ENCODE data around the gene HERPUD2. TPM values are rescaled to one million over a fixed set of nuclear protein-coding genes. Genes with fewer than 3 reads are reported as not detected.

Gene HERPUD2
- total and polyA plus RNA-seq, 2 donors (not counting 3 experiments of a cell fraction or from before 2014, with no cell fraction given): 33.9 to 42.0 TPM

DNA sequence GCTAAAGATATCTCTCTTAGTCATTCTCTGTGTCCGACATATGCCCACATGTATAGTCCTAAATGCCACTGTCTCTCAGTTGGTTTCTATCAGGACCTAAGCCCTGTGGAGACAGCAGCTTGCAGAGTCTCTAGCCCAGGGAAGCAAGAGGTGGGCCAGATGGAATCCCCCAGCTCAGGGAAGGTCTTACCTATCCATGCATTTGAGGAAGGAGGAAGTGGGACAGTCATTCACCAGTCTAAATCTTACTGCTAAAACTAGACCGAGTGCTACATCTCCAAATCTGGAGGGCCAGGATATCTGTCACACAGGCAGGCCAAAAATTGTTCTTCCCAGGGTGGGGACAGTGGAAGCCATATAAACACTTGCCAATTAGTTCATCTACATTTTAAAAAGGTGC, 26.4 kb upstream of the HERPUD2 start:
- Histone ChIP-seq H3K36me3 (ENCODE audit: control insufficient read depth in 2 of 2, extremely low read depth in 1 of 2, insufficient read depth in 2 of 2, low read length in 2 of 2) (no peaks in the 10 kb centered on the region), H3K4me2 (ENCODE audit: insufficient read depth, low read length) (no peak overlapping the region), H3K4me1 (ENCODE audit: control insufficient read depth, extremely low read depth, insufficient read depth, low read length) (no peaks in the 10 kb centered on the region), H3K79me2 (ENCODE audit: control insufficient read depth, insufficient read depth, low read length) (no peaks in the 10 kb centered on the region), H3K9me3 (replicated peaks; ENCODE audit: control insufficient read depth, insufficient read depth, low read length) (no peaks in the 10 kb centered on the region), H3K27ac (ENCODE audit: insufficient read depth, low read depth, low read length) (no peak overlapping the region), H3K9ac (replicated peaks; ENCODE audit: extremely low read depth, insufficient read depth, low read length) (no peak overlapping the region), H3K4me3 (replicated peaks in 1 of 3; ENCODE audit: insufficient read depth in 1 of 3, low read depth in 1 of 3, low read length in 3 of 3) (no peak overlapping the region), H2AFZ (ENCODE audit: low read depth, low read length) (no peak overlapping the region), H4K20me1 (replicated peaks; ENCODE audit: control insufficient read depth, extremely low read depth, insufficient read depth, low read length) (no peaks in the 10 kb centered on the region), H3K27me3 (ENCODE audit: control insufficient read depth in 2 of 2, insufficient read depth in 2 of 2, low read length in 2 of 2) (peaks cover 12 to 20% of the 10 kb centered on the region in 2 experiments), H3K9me1 (replicated peaks; ENCODE audit: control insufficient read depth, extremely low read depth, insufficient read depth, low read length) (no peaks in the 10 kb centered on the region)
- ChIA-PET CTCF (no interaction called here), POLR2A (no interaction called here)
- dilution Hi-C loops (cut with MboI; ENCODE audit: extremely low pct_ligation_motif_present, low sequenced_read_pairs) (no loop called here), intact Hi-C loops (cut with micrococcal nuclease) (no loop called here)
- no TSS peak for BruUV-seq (replicated peaks)
- TF ChIP-seq JUN (IDR thresholded peaks at IDR 0.05; ENCODE audit: borderline replicate concordance, insufficient read depth, insufficient read length, low read depth) (no peak), GATA2 (IDR thresholded peaks at IDR 0.05; ENCODE audit: insufficient read depth, insufficient read length, low read depth, low read length) (no peak), FOS (IDR thresholded peaks at IDR 0.05; ENCODE audit: borderline replicate concordance, insufficient read depth, low read length) (no peak), MYC (IDR thresholded peaks at IDR 0.05; ENCODE audit: low read depth, low read length) (no peak), CTCF (IDR thresholded peaks at IDR 0.05; ENCODE audit: extremely low read depth in 1 of 2, insufficient read depth in 1 of 2, low read depth in 1 of 2, low read length in 2 of 2) (no peak), POLR2A (IDR thresholded peaks at IDR 0.05; ENCODE audit: low read depth, low read length) (no peak), EZH2 (IDR thresholded peaks at IDR 0.05; ENCODE audit: borderline replicate concordance, low read depth, low read length, severe bottlenecking) (no peak), POLR2AphosphoS5 (IDR thresholded peaks at IDR 0.05; ENCODE audit: insufficient read depth, low read depth, low read length) (no peak)
- TF ChIP-seq, protein P1, sequence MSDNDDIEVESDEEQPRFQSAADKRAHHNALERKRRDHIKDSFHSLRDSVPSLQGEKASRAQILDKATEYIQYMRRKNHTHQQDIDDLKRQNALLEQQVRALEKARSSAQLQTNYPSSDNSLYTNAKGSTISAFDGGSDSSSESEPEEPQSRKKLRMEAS (IDR thresholded peaks at IDR 0.05; ENCODE audit: insufficient read depth, insufficient read length): no peak
- FAIRE-seq: no peak
- no peak for DNase-seq (ENCODE audit: low read depth, low spot score)

Measured in endothelial cell of umbilical vein (primary cell).